Liver (tissue), 9 donors: Measurements from ENCODE around the gene PTTG2. TPM values are rescaled to one million over a fixed set of nuclear protein-coding genes. Genes with fewer than 3 reads are reported as not detected.

Source experiments
- DNase-seq: peaks from one replicate; pipeline ENCODE4 v3.0.0-alpha.2; 2017; ENCODE audit warnings: low spot score
- H3K27ac ChIP-seq, 2 donors: one replicate each; pipeline ENCODE4 v1.7.0; 2013; ENCODE audit warnings: inconsistent platforms in 2 of 2, low read length in 2 of 2, control low read depth in 1 of 2, low read depth in 1 of 2, mild to moderate bottlenecking in 1 of 2
- H3K27me3 ChIP-seq, 4 donors: one replicate each; pipeline versions ENCODE4 v1.6.1 to v1.7.0; 2013; ENCODE audit warnings: low read length in 3 of 4, inconsistent platforms in 1 of 4, mild to moderate bottlenecking in 1 of 4, moderate library complexity in 1 of 4; ENCODE audit not compliant: control insufficient read depth in 4 of 4, insufficient read depth in 4 of 4
- H3K36me3 ChIP-seq, 4 donors: one replicate each; pipeline versions ENCODE4 v1.6.1 to v1.7.0; 2013; ENCODE audit warnings: low read length in 3 of 4, mild to moderate bottlenecking in 3 of 4, low read depth in 1 of 4, moderate library complexity in 1 of 4; ENCODE audit not compliant: control insufficient read depth in 4 of 4, insufficient read depth in 3 of 4
- H3K4me1 ChIP-seq, 4 donors: one replicate each; pipeline versions ENCODE4 v1.6.1 to v1.7.0; 2013; ENCODE audit warnings: low read length in 3 of 4, mild to moderate bottlenecking in 3 of 4, moderate library complexity in 1 of 4; ENCODE audit not compliant: control insufficient read depth in 4 of 4, insufficient read depth in 4 of 4
- H3K4me3 ChIP-seq, 3 donors: one replicate each; pipeline versions ENCODE4 v1.6.1 to v1.7.0; 2013; ENCODE audit warnings: low read length in 3 of 3, control low read depth in 1 of 3, low read depth in 1 of 3, mild to moderate bottlenecking in 1 of 3
- H3K9ac ChIP-seq, 2 donors: one replicate each; pipeline ENCODE4 v1.7.0; 2013; ENCODE audit warnings: low read length in 2 of 2, mild to moderate bottlenecking in 2 of 2, moderate library complexity in 2 of 2, control low read depth in 1 of 2, low read depth in 1 of 2
- H3K9me3 ChIP-seq, 4 donors: one replicate each; pipeline versions ENCODE4 v1.6.1 to v1.7.0; 2013; ENCODE audit warnings: low read length in 3 of 4; ENCODE audit not compliant: control insufficient read depth in 4 of 4
- CTCF ChIP-seq: fragments of 150-350 bp; IDR thresholded peaks from 2 replicates; pipeline ENCODE4 v1.5.1; 2017; ENCODE audit warnings: improper control_type of control experiment, low read depth, low read length; ENCODE audit not compliant: missing input control
- EGR1 ChIP-seq, 2 donors: IDR thresholded peaks; 2 replicates each; pipeline ENCODE4 v1.6.1; 2016 to 2018; ENCODE audit warnings: antibody characterized with exemption in 2 of 2, low read depth in 2 of 2
- FOXA1 ChIP-seq: IDR thresholded peaks from 2 replicates; pipeline ENCODE4 v1.6.1; 2016; ENCODE audit warnings: antibody characterized with exemption
- FOXA2 ChIP-seq: IDR thresholded peaks from 2 replicates; pipeline ENCODE4 v1.6.1; 2016; ENCODE audit warnings: antibody characterized with exemption
- GABPA ChIP-seq, 2 donors: IDR thresholded peaks in 1 of 2; conservative IDR thresholded peaks in 1 of 2; 2 replicates each; pipeline ENCODE4 v1.6.1; 2016; ENCODE audit warnings: antibody characterized with exemption in 2 of 2, mild to moderate bottlenecking in 1 of 2, moderate library complexity in 1 of 2
- HNF4A ChIP-seq, 2 donors: conservative IDR thresholded peaks; 2 replicates each; pipeline ENCODE4 v1.6.1; 2016; ENCODE audit warnings: antibody characterized with exemption in 2 of 2, mild to moderate bottlenecking in 2 of 2
- HNF4G ChIP-seq: IDR thresholded peaks from 2 replicates; pipeline ENCODE4 v1.6.1; 2016; ENCODE audit warnings: antibody characterized with exemption
- JUND ChIP-seq, 2 donors: IDR thresholded peaks; 2 replicates each; pipeline ENCODE4 v1.6.1; 2016; ENCODE audit warnings: antibody characterized with exemption in 2 of 2
- MAX ChIP-seq: IDR thresholded peaks from 2 replicates; pipeline ENCODE4 v1.6.1; 2016; ENCODE audit warnings: antibody characterized with exemption
- NR2F2 ChIP-seq: IDR thresholded peaks from 2 replicates; pipeline ENCODE4 v1.6.1; 2016; ENCODE audit warnings: antibody characterized with exemption
- RAD21 ChIP-seq, 2 donors: IDR thresholded peaks; 2 replicates each; pipeline ENCODE4 v1.6.1; 2016; ENCODE audit warnings: antibody characterized with exemption in 2 of 2, mild to moderate bottlenecking in 2 of 2
- REST ChIP-seq: IDR thresholded peaks from 2 replicates; pipeline ENCODE4 v1.6.1; 2016; ENCODE audit warnings: antibody characterized with exemption, mild to moderate bottlenecking
- RXRA ChIP-seq, 2 donors: IDR thresholded peaks; 2 replicates each; pipeline ENCODE4 v1.6.1; 2017 to 2018; ENCODE audit warnings: antibody characterized with exemption in 2 of 2, mild to moderate bottlenecking in 1 of 2
- SP1 ChIP-seq: IDR thresholded peaks from 2 replicates; pipeline ENCODE4 v1.6.1; 2018; ENCODE audit warnings: antibody characterized with exemption, mild to moderate bottlenecking
- TAF1 ChIP-seq: conservative IDR thresholded peaks from 2 replicates; pipeline ENCODE4 v1.6.1; 2016; ENCODE audit warnings: antibody characterized with exemption, mild to moderate bottlenecking
- YY1 ChIP-seq: IDR thresholded peaks from 2 replicates; pipeline ENCODE4 v1.6.1; 2016; ENCODE audit warnings: antibody characterized with exemption, mild to moderate bottlenecking
- ZBTB33 ChIP-seq: IDR thresholded peaks from 2 replicates; pipeline ENCODE4 v1.6.1; 2016; ENCODE audit warnings: antibody characterized with exemption
- WGBS: extraction: QIAGEN DNeasy Blood & Tissue Kit; methylation state at CpG from one replicate; pipeline ENCODE4 v1.1.7; 2013; 5-methylcytosine and 5-hydroxymethylcytosine counted together
- polyA plus RNA-seq, 2 donors: library from polyadenylated mRNA; stranded (reverse) in 1 of 2; unstranded in 1 of 2; fragments of 200-250 nt in 1 of 2; fragments of >200 nt in 1 of 2; fragmentation: Nextera tagmentation in 1 of 2; extraction: Ambion mirVana in 1 of 2; gene quantifications; one replicate each; pipeline versions ENCODE4 v1.2.1 to v1.2.3, GENCODE V29; 2013 to 2015
- total RNA-seq, 2 donors: library from RNA; depleted of rRNA; stranded (reverse); fragments of >200 nt; gene quantifications; one replicate each; pipeline ENCODE4 v1.2.3, GENCODE V29; 2014
- donor health status: healthy.
- donor health status: healthy.
- donor health status: healthy.
- donor health status: healthy.
- donor health status: healthy.

PTTG2 gene
- total and polyA plus RNA-seq, 4 donors: 0.24 to 0.92 TPM; not detected in 2

GRCh38 chr4:37934609-37935008 lies 25.6 kb upstream of the PTTG2 start (continued):
- TF ChIP-seq RAD21 (IDR thresholded peaks at IDR 0.05) (no peak), GABPA (IDR thresholded peaks at IDR 0.05 in 1 of 2, conservative IDR thresholded peaks at IDR 0.05 in 1 of 2) (no peak), EGR1 (IDR thresholded peaks at IDR 0.05; ENCODE audit: low read depth in 2 of 2) (no peak), FOXA1 (no peak), MAX (no peak), HNF4A (conservative IDR thresholded peaks at IDR 0.05) (no peak), ZBTB33 (no peak), FOXA2 (no peak)

- DNase-seq: no peak
- no peak overlapping the region for H3K27ac ChIP-seq
- no peaks in the 10 kb centered on the region for H3K36me3 ChIP-seq
- no peaks in the 10 kb centered on the region for H3K27me3 ChIP-seq
- WGBS: 89% methylated on average over 4 of the region's 4 CpGs
- no peak for TF ChIP-seq NR2F2
- TF ChIP-seq JUND (IDR thresholded peaks at IDR 0.05): no peak
- no peak for TF ChIP-seq HNF4A (conservative IDR thresholded peaks at IDR 0.05)
- no peak for TF ChIP-seq MAX
- TF ChIP-seq GABPA (IDR thresholded peaks at IDR 0.05 in 1 of 2, conservative IDR thresholded peaks at IDR 0.05 in 1 of 2): no peak
- no peak for TF ChIP-seq TAF1
- no peak for TF ChIP-seq HNF4G
- no peak for TF ChIP-seq YY1
- no peak for TF ChIP-seq FOXA1
- H3K9ac ChIP-seq: no peak overlapping the region
- H3K4me3 ChIP-seq: no peak overlapping the region
- H3K4me1 ChIP-seq: peaks cover 0 to 6% (median 5%) of the 10 kb centered on the region in 4 donors
- no peaks in the 10 kb centered on the region for H3K9me3 ChIP-seq
These were observed 25.2 kb upstream of the PTTG2 start for GRCh38 chr4:37935026-37935425.

- Histone ChIP-seq H3K9me3 (no peaks in the 10 kb centered on the region), H3K36me3 (no peaks in the 10 kb centered on the region), H3K27me3 (no peaks in the 10 kb centered on the region), H3K27ac (peak overlapping the region; percentile 12 to 27), H3K4me1 (peaks cover 0 to 6% (median 5%) of the 10 kb centered on the region in 4 donors), H3K4me3 (no peak overlapping the region), H3K9ac (no peak overlapping the region)
- DNase-seq: no peak
- 60% methylated on average over 7 of the region's 7 CpGs for WGBS
- TF ChIP-seq TAF1 (no peak), JUND (IDR thresholded peaks at IDR 0.05) (peak in 1 of 2 donors; percentile 23), ZBTB33 (no peak), FOXA2 (peak; percentile 25), RXRA (IDR thresholded peaks at IDR 0.05) (peak; percentile 39 to 56), GABPA (IDR thresholded peaks at IDR 0.05 in 1 of 2, conservative IDR thresholded peaks at IDR 0.05 in 1 of 2) (no peak), MAX (peak; percentile 34), HNF4A (conservative IDR thresholded peaks at IDR 0.05) (peak; percentile 31 to 51), REST (no peak), NR2F2 (no peak), FOXA1 (peak; percentile 31), YY1 (peak; percentile 16), SP1 (no peak), CTCF (no peak), EGR1 (IDR thresholded peaks at IDR 0.05; ENCODE audit: low read depth in 2 of 2) (no peak), HNF4G (no peak), RAD21 (IDR thresholded peaks at IDR 0.05) (peak in 1 of 2 donors; percentile 47)
These were observed 23.2 kb upstream of the PTTG2 start for GRCh38 chr4:37936889-37937498.
